BLaER1 (cell line): Measurements from ENCODE around the gene FAM222B.

Source experiments
- H3K27ac ChIP-seq: shearing (Covaris generic); formaldehyde crosslinking; 2 replicates; pipeline ENCODE4 v1.8.1; 2022
- H3K27me3 ChIP-seq: shearing (Covaris generic); formaldehyde crosslinking; 2 replicates; pipeline ENCODE4 v1.8.1; 2022
- H3K36me3 ChIP-seq: shearing (Covaris generic); formaldehyde crosslinking; 2 replicates; pipeline ENCODE4 v1.8.1; 2022
- H3K4me1 ChIP-seq: shearing (Covaris generic); formaldehyde crosslinking; 2 replicates; pipeline ENCODE4 v1.8.1; 2022
- H3K4me2 ChIP-seq: shearing (Covaris generic); formaldehyde crosslinking; 2 replicates; pipeline ENCODE4 v1.8.1; 2022
- H3K4me3 ChIP-seq: shearing (Covaris generic); formaldehyde crosslinking; 2 replicates; pipeline ENCODE4 v1.8.1; 2022
- H3K9ac ChIP-seq: shearing (Covaris generic); formaldehyde crosslinking; 2 replicates; pipeline ENCODE4 v1.8.1; 2022
- H3K9me3 ChIP-seq: shearing (Covaris generic); formaldehyde crosslinking; 2 replicates; pipeline ENCODE4 v1.8.1; 2022
- H4K20me1 ChIP-seq: shearing (Covaris generic); formaldehyde crosslinking; 2 replicates; pipeline ENCODE4 v1.8.1; 2022
- Cebpa-rat ChIP-seq: shearing (Covaris generic); IDR thresholded peaks from 2 replicates; pipeline ENCODE4 v1.8.1; 2022

Gene FAM222B

DNA sequence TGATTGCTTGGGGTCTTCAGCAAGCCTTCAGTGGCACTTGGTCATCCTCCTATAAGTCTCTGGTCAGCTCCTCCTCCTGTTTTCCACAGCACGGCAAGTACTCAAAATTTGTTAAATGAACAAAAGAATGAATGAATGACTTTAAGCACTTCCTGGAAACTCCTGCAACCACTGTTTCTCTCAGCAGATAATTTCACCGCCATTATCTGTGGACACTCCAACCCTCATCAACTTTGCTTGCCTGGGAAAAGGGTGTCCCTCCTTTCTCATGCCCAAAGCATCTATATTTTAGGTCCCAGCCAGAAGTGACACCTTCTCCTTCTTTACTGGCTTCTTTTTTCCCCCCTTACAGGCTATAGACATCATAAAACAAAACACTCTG lies 135.3 kb downstream of the FAM222B start:
- Histone ChIP-seq H3K4me1 (peaks cover 14% of the 10 kb centered on the region), H3K9me3 (no peaks in the 10 kb centered on the region), H3K36me3 (peaks cover 41% of the 10 kb centered on the region), H3K27ac (no peak overlapping the region), H3K9ac (no peak overlapping the region), H3K4me3 (no peak overlapping the region), H4K20me1 (peaks cover 25% of the 10 kb centered on the region), H3K4me2 (no peak overlapping the region), H3K27me3 (no peaks in the 10 kb centered on the region)
- no peak for TF ChIP-seq Cebpa-rat

DNA sequence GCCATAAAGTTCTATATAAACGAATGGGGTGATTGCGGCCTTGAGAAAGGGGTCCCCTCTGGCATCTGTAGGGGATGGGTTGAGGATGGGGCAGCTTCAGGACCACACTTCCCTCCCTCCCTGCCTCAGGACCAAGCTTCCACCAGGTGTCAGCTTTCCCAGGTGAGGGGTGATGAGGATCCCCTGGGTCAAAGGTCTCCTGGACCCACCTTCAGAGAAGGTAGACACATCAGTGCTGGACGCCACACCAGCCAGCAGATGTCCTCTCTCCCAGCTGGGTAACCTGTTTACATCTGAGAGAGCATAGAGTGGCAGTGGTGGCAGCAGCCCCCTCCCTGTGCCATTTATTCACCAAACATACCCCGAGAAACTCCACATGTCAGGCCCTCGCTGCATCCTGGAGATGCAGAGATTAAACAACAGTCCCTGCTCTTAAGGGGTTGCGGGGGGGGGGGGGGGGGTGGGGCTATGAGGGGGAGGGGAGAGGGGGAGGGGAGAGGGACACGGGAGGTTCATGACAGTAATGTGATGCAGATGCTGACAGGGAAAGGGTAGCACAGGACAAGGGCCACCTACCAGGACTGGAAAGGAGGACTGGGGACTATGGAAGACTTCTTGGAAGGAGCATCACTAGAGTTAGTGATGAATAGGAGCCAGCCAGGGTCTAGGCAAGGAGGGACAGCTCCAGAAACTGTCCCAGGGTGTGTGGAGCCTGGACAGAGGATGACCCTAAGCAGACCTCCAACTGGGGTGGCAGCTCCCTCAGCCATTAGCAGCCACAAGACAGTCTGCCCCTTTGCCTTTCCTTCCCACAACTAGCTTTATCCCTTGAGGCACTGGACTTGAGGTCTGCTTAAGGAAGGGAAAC lies 135.9 kb downstream of the FAM222B start:
- TF ChIP-seq Cebpa-rat = no peak

More for the DNA sequence above, 135.9 kb downstream of the FAM222B start:
- Histone ChIP-seq H3K36me3 (peaks cover 47% of the 10 kb centered on the region), H3K27ac (no peak overlapping the region), H3K9ac (no peak overlapping the region), H4K20me1 (peaks cover 25% of the 10 kb centered on the region), H3K9me3 (no peaks in the 10 kb centered on the region), H3K27me3 (no peaks in the 10 kb centered on the region), H3K4me2 (no peak overlapping the region), H3K4me1 (peaks cover 13% of the 10 kb centered on the region), H3K4me3 (no peak overlapping the region)
